ENCODE results near the gene MRPL54.

MRPL54 gene

DNA sequence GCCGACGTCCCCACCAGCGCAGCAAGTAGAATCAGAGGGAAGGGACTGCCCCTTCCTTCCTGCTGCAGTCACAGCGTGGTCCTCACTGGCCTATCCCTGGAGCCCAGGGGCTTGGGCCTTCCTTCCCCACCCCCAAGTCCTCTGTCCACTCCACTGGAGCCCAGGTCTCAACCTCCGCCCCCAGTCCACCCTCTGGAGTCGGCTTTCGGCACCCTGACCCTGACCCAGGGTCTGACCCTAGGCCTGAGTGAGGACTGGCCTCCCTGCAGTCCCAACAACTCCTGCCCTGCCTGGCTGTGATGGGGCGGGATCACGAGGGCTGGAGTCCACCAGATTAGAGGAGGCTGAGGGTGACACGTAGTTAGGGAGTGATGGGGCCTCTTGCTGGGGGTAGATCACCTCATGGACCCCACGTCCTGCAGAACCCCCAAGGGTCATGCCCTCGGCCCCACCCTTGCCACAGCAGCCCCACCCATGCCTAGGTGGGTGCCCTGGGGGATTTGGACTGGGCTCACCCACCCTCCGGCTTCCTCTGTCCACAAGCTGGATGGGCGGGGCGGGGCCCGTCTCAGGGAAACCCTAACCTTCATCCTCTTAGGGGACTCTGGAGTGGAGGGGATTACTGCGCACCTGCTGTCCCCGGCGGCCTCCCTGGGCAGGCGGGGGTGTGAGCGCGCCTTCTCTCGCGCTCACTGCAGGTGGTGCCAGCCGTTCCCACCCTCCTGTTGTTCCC lies 5.7 kb downstream of the MRPL54 start:
- no peak overlapping the region for H3K27ac ChIP-seq

DNA sequence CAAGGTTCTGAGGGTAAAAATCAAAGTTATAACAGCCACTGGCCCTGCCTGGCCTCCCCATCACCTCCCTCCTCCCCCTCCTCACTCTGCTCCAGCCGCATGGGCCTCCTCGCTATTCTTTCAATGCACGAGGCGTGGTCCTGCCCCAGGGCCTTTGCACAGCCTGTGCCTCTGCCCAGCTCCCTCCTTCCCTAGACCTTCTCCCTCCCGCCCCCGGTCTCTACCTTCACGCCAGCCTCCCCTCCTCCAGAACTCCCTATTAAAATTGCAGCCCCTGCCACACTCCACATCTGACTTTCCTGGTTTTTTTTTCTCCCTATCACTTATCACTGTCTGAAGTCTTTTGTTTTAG lies 6.2 kb downstream of the MRPL54 start:
- TF ChIP-seq, protein P1, sequence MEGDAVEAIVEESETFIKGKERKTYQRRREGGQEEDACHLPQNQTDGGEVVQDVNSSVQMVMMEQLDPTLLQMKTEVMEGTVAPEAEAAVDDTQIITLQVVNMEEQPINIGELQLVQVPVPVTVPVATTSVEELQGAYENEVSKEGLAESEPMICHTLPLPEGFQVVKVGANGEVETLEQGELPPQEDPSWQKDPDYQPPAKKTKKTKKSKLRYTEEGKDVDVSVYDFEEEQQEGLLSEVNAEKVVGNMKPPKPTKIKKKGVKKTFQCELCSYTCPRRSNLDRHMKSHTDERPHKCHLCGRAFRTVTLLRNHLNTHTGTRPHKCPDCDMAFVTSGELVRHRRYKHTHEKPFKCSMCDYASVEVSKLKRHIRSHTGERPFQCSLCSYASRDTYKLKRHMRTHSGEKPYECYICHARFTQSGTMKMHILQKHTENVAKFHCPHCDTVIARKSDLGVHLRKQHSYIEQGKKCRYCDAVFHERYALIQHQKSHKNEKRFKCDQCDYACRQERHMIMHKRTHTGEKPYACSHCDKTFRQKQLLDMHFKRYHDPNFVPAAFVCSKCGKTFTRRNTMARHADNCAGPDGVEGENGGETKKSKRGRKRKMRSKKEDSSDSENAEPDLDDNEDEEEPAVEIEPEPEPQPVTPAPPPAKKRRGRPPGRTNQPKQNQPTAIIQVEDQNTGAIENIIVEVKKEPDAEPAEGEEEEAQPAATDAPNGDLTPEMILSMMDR (conservative IDR thresholded peaks at IDR 0.05) = no peak
- H3K27ac ChIP-seq = no peak overlapping the region

More for the DNA sequence above, 5.7 kb downstream of the MRPL54 start:
- TF ChIP-seq, protein P1 (conservative IDR thresholded peaks at IDR 0.05) = no peak

DNA sequence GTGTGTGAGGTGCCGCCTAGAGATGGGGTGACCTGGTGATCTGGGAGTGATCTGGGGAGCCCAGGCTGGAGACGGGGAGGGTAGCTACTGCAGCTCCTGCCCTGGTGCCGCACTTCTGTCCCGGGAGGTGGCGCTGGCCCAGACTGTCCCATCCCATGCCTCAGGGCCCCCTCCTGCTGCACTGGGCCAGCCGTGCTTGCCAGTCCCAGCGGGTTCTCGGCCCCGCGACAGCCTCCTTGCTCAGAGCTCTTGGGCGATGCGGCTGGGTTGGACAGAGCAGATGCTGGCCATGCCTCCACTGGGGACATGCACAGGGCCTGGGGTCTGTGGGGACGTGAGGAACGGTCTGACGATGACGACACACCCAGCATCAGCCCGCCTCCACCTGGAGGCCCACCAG lies 7.0 kb downstream of the MRPL54 start:
- no peak overlapping the region for H3K27ac ChIP-seq
- TF ChIP-seq, protein P1 (conservative IDR thresholded peaks at IDR 0.05) = no peak

DNA sequence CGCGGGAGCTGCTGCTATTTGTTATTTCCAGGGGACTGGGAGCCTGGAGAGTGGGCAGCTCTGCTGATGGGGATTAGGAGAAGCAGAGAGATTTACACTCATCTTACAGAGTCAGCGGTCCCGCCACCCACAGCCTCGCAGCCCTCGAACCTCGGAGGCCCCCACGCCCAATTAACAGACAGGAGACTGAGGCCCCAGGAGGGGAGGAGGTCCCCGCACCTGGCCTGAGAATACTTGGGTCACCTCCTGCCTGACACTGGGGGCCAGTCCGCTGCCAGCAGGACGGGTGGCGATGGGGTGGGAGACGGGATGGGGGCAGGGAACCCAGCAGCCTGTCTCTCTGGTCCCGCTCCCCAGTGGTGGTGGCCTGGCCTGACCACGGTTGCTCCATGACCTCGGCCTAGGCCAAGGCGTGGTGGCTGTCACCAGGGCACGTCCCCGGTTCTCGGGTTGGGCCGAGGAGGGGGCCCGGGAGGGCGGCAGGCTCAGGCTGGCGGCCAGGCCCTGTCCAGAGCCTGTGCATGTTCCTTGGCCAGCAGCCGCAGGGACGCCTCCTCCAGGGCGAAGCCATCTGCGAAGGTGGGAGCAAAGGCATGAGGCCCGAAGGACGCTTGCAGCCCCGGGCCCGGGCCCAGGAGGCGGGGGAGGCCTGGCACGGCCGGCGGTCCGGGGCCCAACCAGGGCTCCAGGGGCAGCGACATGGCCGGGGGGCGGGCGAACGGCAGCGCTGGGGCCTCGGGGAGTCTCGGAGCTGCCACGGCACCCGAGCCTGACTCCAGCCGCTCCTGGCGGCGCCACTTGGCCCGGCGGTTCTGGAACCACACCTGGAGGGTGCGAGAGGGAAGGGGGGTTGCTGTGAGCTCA lies 7.9 kb downstream of the MRPL54 start:
- TF ChIP-seq, protein P1 (conservative IDR thresholded peaks at IDR 0.05) = no peak
- no peak overlapping the region for H3K27ac ChIP-seq

DNA sequence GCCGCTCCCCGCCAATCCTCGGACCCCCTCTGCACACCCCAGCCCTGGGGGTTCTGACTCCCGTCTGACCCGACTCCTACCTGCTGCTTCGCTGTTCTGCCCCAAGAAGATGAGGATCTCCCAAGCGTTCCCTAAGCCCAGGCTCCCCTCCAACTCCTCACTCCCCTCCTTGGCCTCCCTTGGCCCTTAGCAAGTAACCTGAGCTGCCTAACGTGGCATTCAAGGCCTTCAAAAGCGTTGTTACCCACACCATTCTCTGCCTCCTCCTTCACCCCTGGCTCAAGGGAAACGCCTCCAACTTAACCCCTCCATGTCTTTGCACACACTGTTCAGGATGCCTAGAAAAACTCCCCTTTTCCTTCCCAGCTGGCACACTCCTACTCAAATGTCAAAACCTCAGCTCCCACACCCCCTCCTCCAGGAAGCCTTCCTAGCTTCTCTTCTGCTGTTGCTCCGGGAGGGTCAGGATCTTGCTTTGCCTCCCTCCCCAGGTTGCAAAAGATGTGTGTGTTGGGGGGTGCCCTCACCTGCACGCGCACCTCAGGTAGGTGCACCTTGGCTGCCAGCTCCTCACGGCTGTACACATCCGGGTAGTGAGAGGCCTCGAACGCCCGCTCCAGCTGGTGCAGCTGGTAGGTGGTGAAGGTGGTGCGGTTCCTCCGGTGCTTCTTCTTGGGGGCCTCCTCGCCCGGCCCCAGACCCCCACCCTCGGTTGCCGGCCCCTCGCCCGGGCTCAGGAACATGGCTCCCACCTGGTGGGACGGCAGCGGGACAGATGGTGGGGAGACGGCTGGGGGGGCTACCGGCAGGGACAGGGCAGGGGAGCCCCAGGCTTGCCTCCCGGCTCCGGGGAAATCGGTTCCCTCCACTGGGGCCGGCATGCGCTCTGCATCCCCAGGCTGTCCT lies 8.8 kb downstream of the MRPL54 start:
- no peak overlapping the region for H3K27ac ChIP-seq
- TF ChIP-seq, protein P1 (conservative IDR thresholded peaks at IDR 0.05) = no peak

DNA sequence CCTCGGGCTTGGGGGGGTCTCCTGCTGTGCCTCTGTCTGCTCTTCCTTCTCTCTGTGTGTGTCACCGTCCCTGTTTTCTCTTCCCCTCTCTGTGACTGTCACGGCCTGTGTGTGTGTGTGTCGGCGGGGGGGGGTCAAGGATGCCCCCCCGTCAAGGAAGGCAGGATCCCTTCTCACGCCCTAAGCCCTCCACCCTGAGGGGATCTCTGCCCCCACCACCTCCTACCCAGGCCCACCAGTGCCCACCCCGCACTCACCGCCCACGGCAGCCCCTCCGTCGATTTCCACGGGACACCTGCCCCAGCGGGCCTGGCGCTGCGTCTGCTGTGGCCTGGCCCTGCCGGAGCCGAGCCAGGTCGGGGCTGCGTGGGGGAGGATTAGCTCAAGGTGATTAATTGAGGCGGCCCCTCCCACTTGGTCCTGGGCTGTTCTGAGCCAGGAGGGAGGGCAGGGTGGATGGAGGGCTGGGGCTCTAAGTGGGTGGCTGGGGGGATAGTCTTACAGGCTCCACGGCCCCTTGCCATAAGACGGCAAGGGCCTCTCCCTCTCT lies 9.5 kb downstream of the MRPL54 start, which contains the start of gene RAX2:
TSS of gene RAX2 (minus strand) at position 323 of the 550 bp plus-strand sequence. CDS start 486 bp downstream, outside the sequence.
- TF ChIP-seq, protein P1 (conservative IDR thresholded peaks at IDR 0.05) = no peak
- no peak within 1 kb of the TSS for H3K27ac ChIP-seq

Data from VCaP (cell line).